Left forelimb (tissue), 1 donor: ENCODE results near the gene DTX4.

ENCODE experiments used
- DNase-seq: peaks from one replicate; pipeline ENCODE4 v3.0.0-alpha.2; 2018; ENCODE audit warnings: low spot score

DTX4 gene

GRCh38 chr11:59173080-59173963, 1.4 kb downstream of the DTX4 start:
- no peak for DNase-seq

GRCh38 chr11:59173964-59174663, 2.2 kb downstream of the DTX4 start:
- no peak for DNase-seq

- no peak for DNase-seq
Measured at GRCh38 chr11:59174664-59175033, 2.7 kb downstream of the DTX4 start.

- no peak for DNase-seq
Measured at GRCh38 chr11:59175091-59175501, 3.2 kb downstream of the DTX4 start.

GRCh38 chr11:59176330-59176729, 4.4 kb downstream of the DTX4 start:
- DNase-seq, result no peak

- no peak for DNase-seq
Measured at GRCh38 chr11:59178402-59178801, 6.5 kb downstream of the DTX4 start.

- no peak for DNase-seq
Measured at GRCh38 chr11:59179121-59179520, 7.2 kb downstream of the DTX4 start.

- no peak for DNase-seq
Measured at GRCh38 chr11:59180168-59180776, 8.3 kb downstream of the DTX4 start.

- DNase-seq, result no peak
Measured at GRCh38 chr11:59180907-59181306, 9.0 kb downstream of the DTX4 start.

GRCh38 chr11:59181746-59182456, 10.0 kb downstream of the DTX4 start:
- no peak for DNase-seq

- DNase-seq, result no peak
Measured at GRCh38 chr11:59182457-59183151, 10.7 kb downstream of the DTX4 start.

GRCh38 chr11:59183771-59184170, 11.8 kb downstream of the DTX4 start:
- no peak for DNase-seq

- DNase-seq, result no peak
Measured at GRCh38 chr11:59184691-59185339, 12.9 kb downstream of the DTX4 start.

- DNase-seq, result no peak
Measured at GRCh38 chr11:59185386-59185945, 13.5 kb downstream of the DTX4 start.

- no peak for DNase-seq
Measured at GRCh38 chr11:59186130-59186594, 14.2 kb downstream of the DTX4 start.

GRCh38 chr11:59187035-59187434, 15.1 kb downstream of the DTX4 start:
- no peak for DNase-seq

- DNase-seq, result no peak
Measured at GRCh38 chr11:59187587-59187986, 15.7 kb downstream of the DTX4 start.

GRCh38 chr11:59188954-59189353, 17.0 kb downstream of the DTX4 start:
- DNase-seq, result no peak

GRCh38 chr11:59189986-59190385, 18.1 kb downstream of the DTX4 start:
- no peak for DNase-seq

- no peak for DNase-seq
Measured at GRCh38 chr11:59191095-59191494, 19.2 kb downstream of the DTX4 start.

GRCh38 chr11:59191890-59192289, 20.0 kb downstream of the DTX4 start:
- no peak for DNase-seq
